ENCODE results near the gene SCARB1.

Gene SCARB1

DNA sequence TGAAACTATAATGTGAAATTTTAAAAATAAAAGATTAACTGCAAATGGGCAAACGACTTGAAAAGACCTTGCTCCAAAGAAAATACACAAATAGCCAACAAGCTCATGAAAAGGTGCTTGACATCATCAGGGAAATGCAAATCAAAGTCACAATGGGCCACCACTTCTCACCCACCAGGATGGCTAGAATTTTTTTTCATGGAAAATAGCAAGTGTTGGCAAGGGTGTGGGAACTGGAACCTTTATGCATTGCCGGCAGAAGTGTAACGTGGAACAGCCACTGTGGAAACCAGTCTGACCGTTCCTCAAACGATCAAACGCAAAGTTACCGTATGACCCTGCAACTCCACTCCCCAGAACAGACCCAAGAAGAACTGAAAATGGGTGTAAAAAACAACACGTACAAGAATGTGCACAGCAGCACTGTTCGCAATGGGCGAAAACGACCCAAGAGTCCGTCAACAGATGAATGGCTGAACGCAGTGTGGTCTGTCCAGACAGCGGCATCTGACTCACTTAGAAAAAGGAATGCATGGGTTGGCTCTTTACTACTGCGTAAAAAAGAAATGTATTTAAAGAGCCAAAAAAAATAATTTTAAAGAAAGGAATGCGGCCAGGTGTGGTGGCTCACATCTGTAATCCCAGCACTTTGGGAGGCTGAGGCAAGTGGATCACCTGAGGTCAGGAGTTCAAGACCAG lies 40.2 kb downstream of the SCARB1 start:
- DNase-seq (ENCODE audit: low read depth, low spot score) = no peak

DNA sequence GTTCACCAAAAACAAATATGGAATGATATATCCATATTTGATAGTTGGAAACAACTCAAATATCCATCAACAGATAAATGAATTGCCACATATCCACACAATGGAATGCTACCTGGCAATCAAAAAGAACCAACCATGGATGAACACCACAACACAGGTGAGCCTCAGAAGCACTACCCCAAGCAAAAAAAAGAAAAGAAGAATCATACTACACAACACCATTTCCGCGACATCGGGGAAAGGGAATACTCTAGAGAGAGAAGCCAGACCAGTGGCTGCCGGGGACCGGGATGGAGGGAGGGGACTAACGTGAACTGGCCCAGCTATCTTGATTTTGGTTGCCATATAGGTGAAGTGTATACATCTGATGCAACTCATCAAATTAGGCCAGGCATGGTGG lies 41.4 kb downstream of the SCARB1 start:
- no peak for DNase-seq (ENCODE audit: low read depth, low spot score)

DNA sequence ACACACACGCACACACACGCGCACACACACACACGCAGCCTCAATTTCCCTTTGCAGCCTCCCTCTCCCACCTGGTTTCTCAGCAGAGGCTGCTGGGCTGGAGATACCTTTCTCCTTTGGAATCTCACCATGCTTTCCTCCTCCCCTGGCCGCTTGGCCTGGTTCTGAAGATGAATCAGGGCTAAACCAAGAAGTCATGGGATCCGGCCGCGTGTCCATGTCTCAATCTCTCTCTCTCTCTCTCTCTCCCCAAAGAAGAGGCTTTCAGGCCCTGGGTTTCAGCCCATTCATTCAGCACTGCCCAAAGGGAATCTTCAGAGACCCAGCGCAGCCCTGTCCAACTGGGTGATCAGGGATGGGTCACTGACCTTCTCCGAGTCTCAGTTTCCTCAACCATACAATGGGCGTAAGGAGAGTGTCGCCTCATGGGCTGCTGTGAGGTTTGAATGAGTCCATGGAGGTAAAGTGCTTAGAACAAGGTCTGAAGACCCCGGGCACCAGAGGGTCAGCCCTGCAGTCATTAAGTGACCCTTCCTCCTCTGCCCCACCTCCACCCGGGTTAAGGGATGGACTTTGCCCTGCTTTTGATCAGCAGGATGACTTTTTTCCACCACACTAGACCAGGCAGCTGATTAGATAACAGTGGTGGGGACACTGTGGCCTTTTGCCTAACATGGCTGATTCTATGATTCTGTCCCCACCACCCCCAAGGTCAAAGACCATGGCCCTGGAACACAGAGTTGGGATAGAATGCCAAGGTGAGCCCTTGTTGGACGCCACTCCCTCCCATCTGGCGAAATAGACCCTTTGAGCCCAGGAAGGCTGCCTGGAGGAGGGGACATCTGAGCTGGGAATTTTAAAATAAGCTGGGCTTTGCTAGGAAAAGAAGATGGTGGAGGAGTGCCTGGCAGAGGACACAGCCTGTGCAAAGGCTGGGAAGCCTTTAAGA lies 42.1 kb downstream of the SCARB1 start:
- DNase-seq (ENCODE audit: low read depth, low spot score) = no peak

DNA sequence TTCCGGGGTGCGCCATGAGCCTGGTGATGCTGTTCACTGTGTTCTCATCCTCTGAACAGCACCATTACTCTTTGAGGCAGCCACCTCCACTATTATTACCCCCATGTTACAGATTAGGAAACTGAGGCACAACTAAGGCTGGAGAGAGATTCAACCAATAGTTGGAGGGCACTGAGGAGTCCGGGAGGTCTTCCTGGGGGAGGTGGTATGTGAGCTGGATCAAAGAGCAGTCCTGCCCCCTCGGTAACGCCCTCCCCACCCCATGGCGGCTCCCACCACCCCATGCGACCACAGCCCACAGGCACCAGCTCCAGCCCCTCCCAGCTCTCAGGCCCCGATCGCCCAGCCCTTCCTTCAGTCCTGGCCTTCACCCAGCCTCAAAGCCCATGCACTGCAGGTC lies 43.5 kb downstream of the SCARB1 start:
- DNase-seq (ENCODE audit: low read depth, low spot score) = no peak

DNA sequence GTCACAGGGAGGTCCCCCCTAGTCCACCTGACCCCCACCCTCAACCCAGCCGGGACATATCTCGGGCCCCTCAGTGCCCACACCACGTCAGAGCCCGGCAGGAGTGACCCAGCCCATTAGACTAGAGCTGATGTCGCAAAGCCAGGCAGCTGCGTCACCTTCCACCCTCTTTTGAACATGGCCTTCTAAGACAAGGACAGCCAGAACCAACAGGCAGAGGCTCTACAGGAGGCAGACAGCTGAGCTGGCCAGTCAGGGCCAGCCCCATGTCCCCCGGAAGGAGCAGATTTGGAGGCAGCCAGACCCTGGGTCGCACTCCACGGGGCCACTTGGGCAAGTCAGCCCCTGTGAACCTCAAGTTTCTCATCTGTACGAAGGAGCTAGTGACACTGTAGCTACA lies 44.1 kb downstream of the SCARB1 start:
- DNase-seq (ENCODE audit: low read depth, low spot score) = no peak

DNA sequence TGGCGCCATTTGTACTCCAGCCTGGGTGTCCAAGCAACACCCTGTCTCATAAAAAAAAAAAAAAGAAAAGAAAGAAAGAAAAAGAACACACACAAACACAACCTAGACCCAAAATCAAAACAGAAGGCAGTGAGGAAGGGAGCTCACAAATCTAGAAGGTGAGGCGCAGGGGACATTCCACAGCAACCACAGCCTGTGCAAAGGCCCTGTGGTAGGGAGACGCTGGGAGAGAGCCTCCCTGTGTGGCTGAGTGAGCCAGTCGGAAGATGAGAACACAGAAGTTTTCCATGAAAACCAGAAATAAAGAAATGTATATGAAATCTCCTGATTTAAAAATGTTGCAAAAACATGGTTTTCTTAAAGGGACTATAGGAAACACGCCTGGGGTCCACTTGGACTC lies 44.6 kb downstream of the SCARB1 start:
- no peak for DNase-seq (ENCODE audit: low read depth, low spot score)

DNA sequence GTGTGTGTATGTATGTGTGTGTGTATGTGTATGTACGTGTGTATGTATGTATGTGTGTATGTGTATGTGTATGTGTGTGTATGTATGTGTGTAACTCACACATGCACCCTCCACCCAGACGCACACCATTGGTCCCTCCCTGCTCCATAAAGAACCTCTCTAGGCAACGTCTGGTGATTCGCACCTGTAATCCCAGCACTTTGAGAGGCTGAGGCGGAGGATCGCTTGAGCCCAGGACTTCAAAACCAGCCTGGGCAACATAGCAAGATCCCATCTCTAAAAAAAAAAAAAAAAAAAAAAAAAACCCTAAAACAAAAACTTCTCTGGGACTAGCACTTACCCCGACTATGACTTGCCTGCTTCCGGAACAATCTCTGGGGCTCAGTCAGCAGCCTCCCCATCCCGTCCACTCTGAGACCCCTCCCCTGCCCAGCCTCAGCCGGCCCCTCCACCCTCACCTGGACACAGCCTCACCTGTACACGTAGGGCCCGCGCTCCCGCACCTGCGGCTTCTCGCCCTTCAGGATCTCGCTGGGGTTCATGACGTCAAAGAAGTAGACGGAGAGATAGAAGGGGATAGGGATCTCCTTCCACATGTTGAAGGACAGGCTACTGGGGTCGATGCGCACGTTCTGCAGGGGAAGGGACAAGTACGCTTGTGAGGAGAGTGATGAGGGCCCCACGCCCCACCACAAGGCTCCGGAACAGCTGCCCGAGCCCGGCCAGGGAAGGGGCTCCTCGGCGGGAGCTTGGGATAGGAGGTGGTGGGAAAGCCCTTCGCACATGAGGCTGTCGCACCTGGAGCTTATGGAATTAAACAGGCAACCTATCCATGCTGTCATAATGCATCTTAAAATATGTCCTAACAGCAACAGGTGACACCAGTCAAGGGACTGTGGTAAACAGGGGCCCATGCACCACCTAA lies 46.3 kb downstream of the SCARB1 start:
- no peak for DNase-seq (ENCODE audit: low read depth, low spot score)

DNA sequence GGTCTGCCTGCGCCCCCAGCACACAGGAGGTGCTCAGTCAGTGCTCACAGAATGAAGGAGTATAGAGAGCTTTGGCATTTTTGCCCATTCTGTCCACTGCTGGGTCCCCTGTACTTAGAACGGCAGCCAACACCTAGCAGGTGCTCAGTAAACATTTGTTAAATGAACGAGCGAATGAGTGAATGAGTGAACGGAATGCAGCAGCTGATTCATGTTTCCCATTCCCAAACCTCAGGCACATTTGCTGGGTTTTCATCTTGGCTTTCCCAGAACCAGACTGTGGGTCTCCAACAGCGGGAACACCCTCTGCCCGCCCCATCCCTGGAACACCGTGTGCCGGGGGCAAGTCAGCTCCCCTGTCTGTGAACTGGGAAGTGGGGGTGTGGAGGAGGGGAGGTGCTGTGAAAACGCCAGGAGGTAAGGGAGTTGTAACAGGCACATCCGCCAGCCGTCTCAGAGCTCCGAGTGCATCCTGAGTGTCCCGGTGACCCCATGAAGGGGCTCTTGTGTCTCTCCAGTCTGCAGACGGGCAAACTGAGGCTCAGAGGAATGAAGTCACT lies 47.3 kb downstream of the SCARB1 start:
- DNase-seq (ENCODE audit: low read depth, low spot score) = no peak

DNA sequence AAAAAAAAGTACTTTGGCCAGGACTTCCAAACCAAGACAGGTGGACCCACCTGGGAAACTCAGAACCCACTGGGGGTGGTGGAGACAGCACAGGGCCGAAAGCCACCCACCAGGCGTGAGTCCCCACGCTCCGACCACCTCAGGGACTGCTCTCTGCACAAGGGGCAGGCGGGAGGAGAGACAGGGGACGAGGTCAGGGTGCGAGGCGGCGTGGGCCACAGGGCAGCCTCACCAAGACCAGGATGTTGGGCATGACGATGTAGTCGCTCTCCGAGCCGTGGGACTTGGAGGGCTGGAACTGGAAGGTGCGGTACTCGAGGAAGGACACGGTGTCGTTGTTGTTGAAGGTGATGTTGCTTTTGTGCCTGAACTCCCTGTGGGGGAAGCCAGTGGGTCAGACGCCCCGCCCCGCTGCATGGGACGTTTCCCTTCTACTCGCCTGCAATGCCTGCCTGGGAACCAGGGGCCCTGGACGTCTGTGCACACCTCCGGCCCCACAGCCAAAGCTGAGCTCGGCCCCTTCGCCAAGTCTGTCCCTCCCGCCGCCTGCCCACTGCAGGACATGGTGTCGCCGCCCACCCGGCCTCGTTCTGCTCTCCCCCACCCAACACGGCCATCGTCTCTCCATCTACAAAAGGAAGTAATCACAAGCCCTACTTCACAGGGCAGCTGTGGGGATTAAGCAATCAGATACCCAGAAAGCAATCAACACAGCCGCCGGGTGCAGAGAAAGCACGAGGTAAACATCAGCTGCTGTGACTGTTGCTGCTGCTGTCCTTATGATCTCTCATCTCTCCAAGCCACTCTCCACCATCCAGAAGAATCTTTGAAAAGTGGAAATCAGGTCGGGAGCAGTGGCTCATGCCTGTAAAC lies 48.7 kb downstream of the SCARB1 start:
- DNase-seq (ENCODE audit: low read depth, low spot score) = no peak

DNA sequence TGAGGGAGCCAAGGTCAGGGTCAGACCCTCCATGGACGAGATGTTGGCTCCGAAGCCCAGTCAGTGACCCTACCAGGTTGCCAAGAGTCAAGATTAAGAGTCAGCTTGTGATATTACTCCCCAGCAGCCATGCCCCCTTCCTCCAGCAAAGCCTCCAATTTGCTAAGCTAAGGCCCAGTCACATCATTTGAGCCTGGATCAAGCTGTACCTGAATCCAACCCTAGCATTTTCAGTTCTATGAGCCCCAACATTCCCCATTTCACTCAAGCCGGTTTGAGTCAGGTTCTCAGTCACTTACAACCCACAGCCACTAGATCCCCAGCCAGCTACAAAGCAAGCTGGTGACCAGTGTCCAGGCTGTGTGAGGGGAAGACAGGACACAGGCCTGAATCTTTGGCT lies 49.9 kb downstream of the SCARB1 start:
- no peak for DNase-seq (ENCODE audit: low read depth, low spot score)

DNA sequence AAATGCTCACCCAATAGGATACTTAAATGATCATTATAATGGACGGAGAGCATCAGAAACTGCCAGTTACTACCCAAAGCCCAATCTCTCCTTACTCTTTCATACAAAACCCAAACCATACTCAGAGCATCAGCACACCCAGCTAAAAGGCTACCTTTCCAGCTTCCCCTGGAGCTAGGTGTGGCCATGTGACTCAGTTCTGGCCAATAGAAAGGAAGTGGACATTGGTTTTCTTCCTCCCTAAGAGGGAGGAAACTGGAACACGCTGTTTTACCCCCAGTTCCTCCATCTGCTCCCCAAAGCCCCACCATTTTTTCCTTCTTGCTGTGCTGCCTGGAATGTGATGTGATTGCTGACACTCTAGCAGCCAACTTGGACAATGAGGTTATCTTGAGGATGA lies 50.7 kb downstream of the SCARB1 start:
- DNase-seq (ENCODE audit: low read depth, low spot score) = no peak

DNA sequence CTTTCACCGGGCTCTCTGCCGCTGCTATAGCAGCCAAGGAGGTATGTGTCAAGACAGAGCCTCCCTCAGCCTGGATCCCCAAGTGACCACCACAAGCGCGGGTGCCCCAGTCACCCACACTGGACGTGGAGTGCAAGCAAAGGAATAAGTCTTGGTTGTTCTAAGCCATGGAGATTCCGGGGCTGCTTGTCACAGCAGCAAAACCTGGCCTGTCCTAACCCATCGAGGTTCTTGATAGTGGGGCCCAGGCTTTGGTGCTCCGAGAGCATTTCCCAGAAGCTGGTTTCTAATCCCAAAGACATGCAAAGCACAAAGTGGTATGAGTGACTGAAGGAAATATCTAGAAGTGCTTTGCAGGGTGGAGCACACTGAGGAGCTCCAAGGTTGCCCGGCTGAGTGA lies 51.3 kb downstream of the SCARB1 start:
- DNase-seq (ENCODE audit: low read depth, low spot score) = no peak

DNA sequence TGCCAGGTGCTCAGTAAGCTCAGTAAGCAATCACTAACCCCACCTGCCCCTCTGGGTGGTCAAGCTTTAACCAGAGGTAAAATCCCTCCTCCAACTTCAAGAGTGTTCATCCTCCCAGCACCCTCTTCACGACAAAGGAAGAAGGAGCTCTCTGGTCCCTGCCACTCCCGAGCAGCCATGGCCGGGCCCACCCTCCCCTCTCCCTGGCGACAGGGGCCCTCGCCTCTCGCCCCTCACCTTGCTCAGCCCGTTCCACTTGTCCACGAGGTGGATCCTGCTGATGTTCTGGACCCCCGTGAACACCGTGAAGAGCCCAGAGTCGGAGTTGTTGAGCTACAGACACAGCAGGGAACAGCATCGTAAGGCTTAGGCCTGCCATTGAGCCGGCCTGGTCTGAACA lies 52.0 kb downstream of the SCARB1 start:
- no peak for DNase-seq (ENCODE audit: low read depth, low spot score)

DNA sequence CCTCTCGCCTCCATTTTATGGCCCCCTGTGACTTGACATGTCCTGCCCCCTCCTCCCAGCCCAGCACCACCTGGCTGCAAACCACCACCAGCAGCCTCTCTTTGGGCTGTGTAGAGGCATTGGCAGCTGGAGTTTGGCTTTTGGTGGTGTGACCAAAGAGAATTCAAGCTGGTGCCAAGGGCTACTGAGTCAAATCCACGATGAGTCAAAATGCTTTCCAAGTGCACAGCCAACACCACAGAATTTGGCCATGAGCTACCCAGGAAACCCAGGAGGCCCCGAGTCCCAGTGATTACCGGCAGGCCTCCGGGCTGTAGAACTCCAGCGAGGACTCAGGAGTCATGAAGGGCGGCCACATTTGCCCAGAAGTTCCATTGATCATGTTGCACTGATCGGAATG lies 53.8 kb downstream of the SCARB1 start:
- no peak for DNase-seq (ENCODE audit: low read depth, low spot score)

DNA sequence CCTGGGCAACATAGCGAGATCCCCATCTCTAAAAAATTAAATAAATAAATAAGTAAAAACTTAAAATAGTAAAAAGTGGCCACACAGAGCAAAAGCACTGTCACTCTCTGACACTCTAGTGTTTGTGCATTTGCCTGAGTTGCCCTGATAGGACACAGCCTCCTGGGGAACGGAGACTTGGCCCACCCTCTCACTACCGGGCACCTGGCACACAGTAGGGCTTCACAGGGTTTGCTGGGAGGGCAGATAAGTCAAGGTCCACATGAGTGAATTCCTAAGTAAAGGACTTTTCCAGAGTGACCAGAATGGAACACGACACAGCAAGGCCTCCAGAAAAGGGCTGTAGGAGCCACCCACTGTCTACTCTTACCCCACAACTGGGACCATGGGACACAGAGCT lies 54.3 kb downstream of the SCARB1 start:
- DNase-seq (ENCODE audit: low read depth, low spot score) = no peak

DNA sequence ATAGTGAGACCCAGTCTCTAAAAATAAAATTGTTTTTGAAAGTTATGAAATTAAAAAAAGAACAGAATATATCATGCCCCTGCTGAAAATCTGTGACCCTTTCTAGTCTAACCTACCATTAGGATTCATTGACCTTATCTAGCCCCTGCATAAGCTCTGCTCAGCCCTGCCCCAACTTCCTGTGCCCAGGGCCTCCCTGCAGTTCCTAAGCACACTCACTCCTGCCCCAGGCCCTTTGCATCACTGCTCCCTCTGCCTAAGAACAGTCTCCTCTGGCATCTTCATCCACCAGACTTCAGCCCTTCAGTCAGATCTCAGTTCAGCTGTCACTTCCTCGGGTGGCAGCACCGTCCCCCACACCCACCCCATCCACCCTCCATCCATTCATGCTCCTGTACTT lies 55.4 kb downstream of the SCARB1 start:
- no peak for DNase-seq (ENCODE audit: low read depth, low spot score)

DNA sequence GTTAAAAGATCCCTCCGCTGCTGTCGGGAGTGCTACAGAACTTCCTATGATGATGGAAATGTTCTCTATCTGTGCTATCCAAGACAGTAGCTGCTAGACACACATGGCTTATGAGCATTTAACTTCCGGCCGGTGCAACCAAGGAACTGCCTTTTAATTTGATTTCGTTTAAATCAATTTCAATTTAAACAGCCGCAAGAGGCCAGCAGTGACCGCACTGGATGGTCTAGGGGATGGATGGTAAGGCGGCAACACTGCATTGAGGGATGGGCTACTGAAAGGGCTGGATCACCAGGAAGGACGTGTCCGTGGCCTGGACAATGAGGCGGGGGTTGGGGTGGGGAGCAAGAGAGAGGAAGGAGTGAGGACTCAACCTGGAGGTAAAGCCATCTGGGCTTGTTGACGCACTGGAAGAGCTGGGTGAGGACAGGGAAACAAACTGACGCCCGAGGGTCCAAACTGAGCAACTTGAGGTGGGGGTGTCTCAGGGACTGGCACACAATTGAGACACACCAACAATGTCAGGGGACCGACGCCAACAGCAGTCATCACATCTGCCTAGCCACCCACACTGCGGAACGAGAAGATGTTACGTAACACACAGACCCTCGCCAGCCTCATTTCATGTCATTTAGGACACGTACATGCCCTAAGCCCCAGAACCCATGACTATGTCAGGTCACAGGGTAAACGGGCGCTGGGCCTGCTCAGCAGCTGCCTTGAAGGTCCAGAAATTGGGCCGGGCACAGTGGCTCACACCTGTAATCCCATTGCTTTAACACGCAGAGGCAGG lies 57.6 kb downstream of the SCARB1 start:
- no peak for DNase-seq (ENCODE audit: low read depth, low spot score)

DNA sequence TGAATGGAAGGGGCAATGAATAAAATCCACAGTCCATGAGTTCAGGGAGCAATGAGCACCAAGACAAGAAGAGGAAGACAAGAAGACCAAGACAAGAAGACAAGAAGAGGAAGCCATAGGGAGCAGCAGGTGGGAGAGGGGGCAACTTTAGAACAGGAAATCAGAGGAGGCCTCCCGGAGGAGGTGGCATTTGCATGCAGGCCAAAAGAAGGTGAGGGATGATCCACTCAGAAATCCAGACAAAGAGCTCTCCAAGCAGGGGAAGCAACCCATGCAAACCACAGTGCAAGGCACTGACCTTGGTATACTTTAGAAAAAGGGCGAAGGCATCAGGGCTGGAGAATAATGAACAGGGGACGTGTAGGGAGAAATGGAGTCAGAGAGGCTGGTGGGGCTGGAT lies 58.6 kb downstream of the SCARB1 start:
- DNase-seq (ENCODE audit: low read depth, low spot score) = no peak

DNA sequence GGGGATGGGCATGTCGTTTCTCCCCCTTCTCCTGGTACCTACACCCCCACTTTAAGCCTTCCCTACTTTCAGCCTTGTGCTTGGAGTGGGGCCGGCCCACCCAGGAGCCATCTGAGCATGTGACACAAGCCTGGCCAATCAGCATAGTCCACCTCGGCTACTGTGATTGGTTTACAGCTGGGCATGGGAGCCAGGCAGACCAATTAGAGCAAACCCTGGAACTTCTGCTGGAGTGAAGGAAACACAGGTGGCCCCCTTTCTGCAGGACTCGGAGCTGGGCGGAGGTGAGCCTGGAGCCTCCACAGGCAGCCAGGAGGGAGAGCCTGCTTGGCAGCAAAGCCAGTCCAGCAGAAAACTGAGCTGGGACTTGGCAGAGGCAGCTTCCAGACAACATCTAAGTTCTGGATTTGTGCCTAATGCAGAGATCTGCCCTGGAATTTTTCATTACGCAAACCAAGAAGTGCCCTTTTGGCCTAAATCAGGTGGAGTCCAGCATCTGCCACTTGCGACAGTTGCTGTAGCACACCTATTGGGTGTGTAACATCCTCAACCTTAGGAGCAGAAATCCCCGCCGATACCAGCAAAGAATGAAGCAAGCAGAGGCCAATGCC lies 59.5 kb downstream of the SCARB1 start:
- DNase-seq (ENCODE audit: low read depth, low spot score) = no peak

Data from activated CD4-positive, CD25-positive, alpha-beta regulatory T cell treated with anti-CD3 and anti-CD28 coated beads, Interleukin-2, amount 50 U/mL, for 16 hours (primary cell).